Right atrium auricular region (tissue), 2 donors: ENCODE measurements around the gene MAN2B2. TPM values are rescaled to one million over a fixed set of nuclear protein-coding genes. Genes with fewer than 3 reads are reported as not detected.
A peak's percentile ranks its signal among the peaks of the same experiment; 100 is the strongest.

ENCODE experiments used
- DNase-seq: peaks from one replicate; pipeline ENCODE4 v3.0.0-alpha.2; 2019; ENCODE audit warnings: low spot score
- H3K27ac ChIP-seq, 2 donors: fragments of 200-600 bp; sonication (generic); 1 replicate in 1 of 2; 2 replicates in 1 of 2; pipeline ENCODE4 v1.5.1; 2016 to 2019
- H3K27me3 ChIP-seq, 2 donors: fragments of 200-600 bp; sonication (generic); one replicate each; pipeline versions ENCODE4 v1.5.1 to v1.6.0; 2017 to 2019
- H3K36me3 ChIP-seq: fragments of 200-600 bp; sonication (generic); one replicate; pipeline ENCODE4 v1.5.1; 2016
- H3K4me1 ChIP-seq, 2 donors: fragments of 200-600 bp; sonication (generic); one replicate each; pipeline versions ENCODE4 v1.5.1 to v1.6.0; 2017 to 2019
- H3K4me3 ChIP-seq, 2 donors: fragments of 200-600 bp; sonication (generic); 1 replicate in 1 of 2; 2 replicates in 1 of 2; pipeline ENCODE4 v1.5.1; 2017 to 2019; ENCODE audit warnings: mild to moderate bottlenecking in 1 of 2, moderate library complexity in 1 of 2
- H3K9me3 ChIP-seq, 2 donors: fragments of 200-600 bp; sonication (generic); one replicate each; pipeline ENCODE4 v1.5.1; 2019
- total RNA-seq, 2 donors: library from RNA; depleted of rRNA; stranded (reverse); fragments of >200 nt; gene quantifications; one replicate each; pipeline ENCODE4 v1.1.0, GENCODE V29; 2016
- TF ChIP-seq, protein P1 (sequence below), 2 donors: fragments of 200-600 bp; sonication (generic); IDR thresholded peaks; one replicate each; pipeline ENCODE4 v1.5.1; 2019; ENCODE audit warnings: antibody characterized with exemption in 2 of 2

The MAN2B2 gene
- total RNA-seq, 2 donors from 2014 or later: 23.7 to 25.5 TPM

DNA sequence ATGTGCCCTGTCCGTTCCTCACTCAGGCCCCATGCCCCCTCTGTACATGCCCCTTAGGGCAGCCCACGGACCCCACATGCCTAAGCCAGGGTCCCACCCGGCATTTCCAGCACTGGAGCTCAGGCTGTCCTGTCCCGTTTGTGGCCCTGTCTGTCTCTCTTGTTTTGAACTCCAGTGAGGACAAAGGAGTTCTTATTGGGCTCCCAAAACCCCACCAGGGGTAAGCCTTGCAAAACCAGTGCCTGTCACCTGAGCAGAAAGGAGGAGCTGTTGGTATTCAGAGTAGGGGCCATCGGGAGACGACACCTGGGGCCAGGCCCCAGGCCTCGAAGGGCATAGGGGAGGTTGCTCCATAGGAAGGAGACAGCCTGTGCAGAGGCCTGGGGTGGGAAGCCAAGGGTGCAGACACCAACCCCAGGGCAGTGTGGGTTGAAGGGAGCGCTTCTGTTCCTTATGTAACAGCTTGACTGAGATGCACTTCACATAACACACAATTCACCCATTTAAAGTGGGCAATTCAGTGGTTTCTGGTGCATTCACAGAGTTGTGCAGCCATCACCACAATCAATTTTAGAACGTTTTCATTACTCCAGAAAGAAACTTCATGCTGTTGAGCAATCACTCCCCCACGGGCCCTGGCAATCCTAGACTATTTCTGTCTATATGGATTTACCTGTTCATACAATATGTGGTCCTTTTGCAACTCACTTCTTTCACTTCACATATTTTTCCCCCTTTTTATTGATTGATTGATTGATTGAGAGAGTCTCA, 31.7 kb downstream of the MAN2B2 start:
- Histone ChIP-seq H3K27ac (no peak overlapping the region), H3K27me3 (no peaks in the 10 kb centered on the region), H3K4me1 (no peaks in the 10 kb centered on the region), H3K4me3 (no peak overlapping the region), H3K9me3 (peaks cover 4 to 8% of the 10 kb centered on the region in 2 donors), H3K36me3 (peaks cover 36% of the 10 kb centered on the region)
- DNase-seq: no peak
- TF ChIP-seq, protein P1, sequence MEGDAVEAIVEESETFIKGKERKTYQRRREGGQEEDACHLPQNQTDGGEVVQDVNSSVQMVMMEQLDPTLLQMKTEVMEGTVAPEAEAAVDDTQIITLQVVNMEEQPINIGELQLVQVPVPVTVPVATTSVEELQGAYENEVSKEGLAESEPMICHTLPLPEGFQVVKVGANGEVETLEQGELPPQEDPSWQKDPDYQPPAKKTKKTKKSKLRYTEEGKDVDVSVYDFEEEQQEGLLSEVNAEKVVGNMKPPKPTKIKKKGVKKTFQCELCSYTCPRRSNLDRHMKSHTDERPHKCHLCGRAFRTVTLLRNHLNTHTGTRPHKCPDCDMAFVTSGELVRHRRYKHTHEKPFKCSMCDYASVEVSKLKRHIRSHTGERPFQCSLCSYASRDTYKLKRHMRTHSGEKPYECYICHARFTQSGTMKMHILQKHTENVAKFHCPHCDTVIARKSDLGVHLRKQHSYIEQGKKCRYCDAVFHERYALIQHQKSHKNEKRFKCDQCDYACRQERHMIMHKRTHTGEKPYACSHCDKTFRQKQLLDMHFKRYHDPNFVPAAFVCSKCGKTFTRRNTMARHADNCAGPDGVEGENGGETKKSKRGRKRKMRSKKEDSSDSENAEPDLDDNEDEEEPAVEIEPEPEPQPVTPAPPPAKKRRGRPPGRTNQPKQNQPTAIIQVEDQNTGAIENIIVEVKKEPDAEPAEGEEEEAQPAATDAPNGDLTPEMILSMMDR (IDR thresholded peaks at IDR 0.05): no peak

DNA sequence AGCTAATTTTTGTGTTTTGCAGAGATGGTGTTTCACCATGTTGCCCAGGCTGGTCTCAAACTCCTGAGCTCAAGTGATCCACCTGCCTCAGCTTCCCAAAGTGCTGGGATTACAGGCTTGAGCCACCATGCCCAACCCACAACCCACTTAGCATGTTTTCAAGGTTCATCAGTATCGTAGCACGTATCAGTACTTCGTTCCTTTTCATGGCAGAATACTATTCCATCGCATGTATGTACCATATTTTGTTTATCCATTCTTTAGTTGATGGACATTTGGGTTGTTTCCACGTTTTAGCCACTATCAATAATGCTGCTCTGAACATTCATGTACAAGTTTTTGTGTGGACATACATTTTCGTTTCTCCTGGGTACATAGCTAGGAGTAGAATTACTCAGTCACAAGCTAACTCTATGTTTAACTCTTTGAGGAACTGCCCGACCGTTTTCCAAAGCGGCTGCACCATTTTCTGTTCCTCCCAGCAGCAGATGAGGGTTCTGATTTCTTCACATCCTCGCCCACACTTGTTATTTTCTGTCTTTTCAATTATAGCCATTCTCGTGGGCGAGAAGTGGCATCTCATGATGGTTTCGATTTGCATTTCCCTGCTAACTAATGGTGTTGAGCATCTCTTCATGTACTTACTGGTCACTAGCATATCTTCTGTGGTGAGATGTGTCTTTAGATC, 32.5 kb downstream of the MAN2B2 start:
- TF ChIP-seq, protein P1 (IDR thresholded peaks at IDR 0.05): no peak
- DNase-seq: no peak
- no peaks in the 10 kb centered on the region for H3K4me1 ChIP-seq
- no peak overlapping the region for H3K4me3 ChIP-seq
- H3K27ac ChIP-seq: no peak overlapping the region
- H3K9me3 ChIP-seq: peaks cover 4 to 8% of the 10 kb centered on the region in 2 donors
- peaks cover 44% of the 10 kb centered on the region for H3K36me3 ChIP-seq
- no peaks in the 10 kb centered on the region for H3K27me3 ChIP-seq

DNA sequence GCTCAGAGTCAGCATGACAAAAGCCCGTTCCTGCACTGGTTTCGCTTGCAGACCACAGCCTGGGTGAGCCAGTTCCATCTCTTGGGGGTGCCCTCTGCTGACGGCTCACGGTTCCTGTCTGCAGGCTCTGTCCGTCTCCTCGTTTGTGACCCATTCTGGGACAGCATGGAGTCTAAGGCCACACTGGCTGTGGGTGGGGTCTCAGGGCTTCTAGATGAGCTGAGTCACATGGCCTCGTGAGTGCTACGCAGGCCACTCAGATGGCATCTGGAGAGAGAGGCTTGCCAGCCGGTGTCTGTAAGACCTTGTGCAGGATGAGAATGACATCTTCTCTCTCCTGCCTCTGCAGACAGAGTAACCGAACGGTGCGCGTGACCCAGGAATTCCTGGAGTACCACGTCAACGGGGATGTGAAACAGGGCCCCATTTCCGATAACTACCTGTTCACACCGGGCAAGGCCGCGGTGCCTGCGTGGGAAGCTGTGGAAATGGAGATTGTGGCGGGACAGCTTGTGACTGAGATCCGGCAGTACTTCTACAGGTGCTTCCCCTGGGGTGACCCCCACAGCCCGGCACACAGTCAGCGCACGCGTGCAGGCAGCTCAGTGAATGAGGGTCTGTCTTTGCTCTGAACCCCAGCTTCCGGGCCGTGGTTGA, 33.9 kb downstream of the MAN2B2 start:
- peaks cover 4 to 8% of the 10 kb centered on the region in 2 donors for H3K9me3 ChIP-seq
- no peak overlapping the region for H3K27ac ChIP-seq
- no peak for DNase-seq
- TF ChIP-seq, protein P1 (IDR thresholded peaks at IDR 0.05): peak in 1 of 2 donors; percentile 35
- H3K36me3 ChIP-seq: peaks cover 47% of the 10 kb centered on the region
- H3K4me3 ChIP-seq: no peak overlapping the region
- H3K4me1 ChIP-seq: no peaks in the 10 kb centered on the region
- H3K27me3 ChIP-seq: no peaks in the 10 kb centered on the region

GRCh38 chr4:6609415-6610079, 34.6 kb downstream of the MAN2B2 start:
- no peaks in the 10 kb centered on the region for H3K27me3 ChIP-seq
- DNase-seq: no peak
- H3K4me1 ChIP-seq: no peaks in the 10 kb centered on the region
- TF ChIP-seq, protein P1 (IDR thresholded peaks at IDR 0.05): no peak
- no peak overlapping the region for H3K4me3 ChIP-seq
- no peak overlapping the region for H3K27ac ChIP-seq
- H3K36me3 ChIP-seq: peaks cover 50% of the 10 kb centered on the region
- H3K9me3 ChIP-seq: peaks cover 4 to 8% of the 10 kb centered on the region in 2 donors

- TF ChIP-seq, protein P1 (IDR thresholded peaks at IDR 0.05): no peak
- no peak for DNase-seq
- Histone ChIP-seq H3K27me3 (no peaks in the 10 kb centered on the region), H3K9me3 (no peaks in the 10 kb centered on the region), H3K4me1 (no peaks in the 10 kb centered on the region), H3K4me3 (no peak overlapping the region), H3K27ac (no peak overlapping the region), H3K36me3 (peaks cover 53% of the 10 kb centered on the region)
Measured at GRCh38 chr4:6610856-6611430, 36.0 kb downstream of the MAN2B2 start.
